ENCODE results near the gene ANKRD26.
"Not testable (repeated sequence)": the region's sequence is repeated elsewhere in the genome, so short reads cannot be mapped to it uniquely, and the experiment has no call there.

ANKRD26 gene

GRCh38 chr10:27065084-27065483 is 35.2 kb downstream of the ANKRD26 start:
- DNase-seq (ENCODE audit: extremely low read depth, low read depth): no peak
- TF ChIP-seq, protein P1, sequence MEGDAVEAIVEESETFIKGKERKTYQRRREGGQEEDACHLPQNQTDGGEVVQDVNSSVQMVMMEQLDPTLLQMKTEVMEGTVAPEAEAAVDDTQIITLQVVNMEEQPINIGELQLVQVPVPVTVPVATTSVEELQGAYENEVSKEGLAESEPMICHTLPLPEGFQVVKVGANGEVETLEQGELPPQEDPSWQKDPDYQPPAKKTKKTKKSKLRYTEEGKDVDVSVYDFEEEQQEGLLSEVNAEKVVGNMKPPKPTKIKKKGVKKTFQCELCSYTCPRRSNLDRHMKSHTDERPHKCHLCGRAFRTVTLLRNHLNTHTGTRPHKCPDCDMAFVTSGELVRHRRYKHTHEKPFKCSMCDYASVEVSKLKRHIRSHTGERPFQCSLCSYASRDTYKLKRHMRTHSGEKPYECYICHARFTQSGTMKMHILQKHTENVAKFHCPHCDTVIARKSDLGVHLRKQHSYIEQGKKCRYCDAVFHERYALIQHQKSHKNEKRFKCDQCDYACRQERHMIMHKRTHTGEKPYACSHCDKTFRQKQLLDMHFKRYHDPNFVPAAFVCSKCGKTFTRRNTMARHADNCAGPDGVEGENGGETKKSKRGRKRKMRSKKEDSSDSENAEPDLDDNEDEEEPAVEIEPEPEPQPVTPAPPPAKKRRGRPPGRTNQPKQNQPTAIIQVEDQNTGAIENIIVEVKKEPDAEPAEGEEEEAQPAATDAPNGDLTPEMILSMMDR (IDR thresholded peaks at IDR 0.05; ENCODE audit: low read depth, low read length): no peak

- DNase-seq (ENCODE audit: extremely low read depth, low read depth): no peak
- TF ChIP-seq, protein P1 (IDR thresholded peaks at IDR 0.05; ENCODE audit: low read depth, low read length): no peak
Observed at GRCh38 chr10:27052656-27053055, 47.6 kb downstream of the ANKRD26 start.

GRCh38 chr10:27045247-27045646 is 55.0 kb downstream of the ANKRD26 start:
- DNase-seq (ENCODE audit: extremely low read depth, low read depth): not testable (repeated sequence)

GRCh38 chr10:27041196-27041595 is 59.1 kb downstream of the ANKRD26 start:
- no peak for DNase-seq (ENCODE audit: extremely low read depth, low read depth)
- TF ChIP-seq, protein P1 (IDR thresholded peaks at IDR 0.05; ENCODE audit: low read depth, low read length): no peak

DNA sequence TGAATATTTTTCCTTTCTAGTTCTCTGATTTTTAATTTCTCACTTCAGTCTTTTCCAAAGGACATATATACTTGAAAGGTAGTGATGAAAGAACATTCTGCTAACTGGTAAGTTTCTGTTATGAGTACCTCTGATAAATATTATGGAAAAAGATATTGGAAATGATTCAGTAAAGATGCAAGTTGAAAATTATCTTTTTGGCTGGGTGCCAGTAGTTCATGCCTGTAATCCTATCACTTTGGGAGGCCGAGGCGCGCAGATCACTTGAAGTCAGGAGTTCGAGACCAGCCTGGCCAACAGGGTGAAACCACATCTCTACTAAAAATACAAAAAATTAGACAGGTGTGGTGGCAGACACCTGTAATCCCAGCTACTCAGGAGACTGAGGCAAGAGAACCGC is 62.1 kb downstream of the ANKRD26 start:
- DNase-seq (ENCODE audit: extremely low read depth, low read depth): no peak
- TF ChIP-seq, protein P1 (IDR thresholded peaks at IDR 0.05; ENCODE audit: low read depth, low read length): no peak

GRCh38 chr10:27035163-27035562 is 65.1 kb downstream of the ANKRD26 start:
- no peak for DNase-seq (ENCODE audit: extremely low read depth, low read depth)
- TF ChIP-seq, protein P1 (IDR thresholded peaks at IDR 0.05; ENCODE audit: low read depth, low read length): no peak

DNA sequence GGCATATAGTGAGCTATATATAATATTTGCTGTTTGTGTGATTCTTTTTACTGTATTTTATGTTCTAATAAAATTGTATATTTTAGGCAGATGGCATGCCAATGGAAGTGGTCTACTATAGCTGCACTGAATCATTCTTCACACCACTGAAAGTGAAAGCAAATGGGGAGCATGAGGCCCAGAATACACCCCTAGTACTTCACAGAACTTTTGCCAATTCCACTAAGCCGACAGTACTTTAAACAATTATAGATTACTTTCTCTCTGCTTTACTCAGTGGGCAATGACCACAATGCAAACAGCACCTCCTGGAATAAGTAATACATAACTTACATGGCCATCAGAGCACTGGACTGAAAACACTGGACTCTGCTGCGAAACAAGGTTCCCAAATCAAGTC is 70.2 kb downstream of the ANKRD26 start:
- TF ChIP-seq, protein P1 (IDR thresholded peaks at IDR 0.05; ENCODE audit: low read depth, low read length): no peak
- no peak for DNase-seq (ENCODE audit: extremely low read depth, low read depth)

DNA sequence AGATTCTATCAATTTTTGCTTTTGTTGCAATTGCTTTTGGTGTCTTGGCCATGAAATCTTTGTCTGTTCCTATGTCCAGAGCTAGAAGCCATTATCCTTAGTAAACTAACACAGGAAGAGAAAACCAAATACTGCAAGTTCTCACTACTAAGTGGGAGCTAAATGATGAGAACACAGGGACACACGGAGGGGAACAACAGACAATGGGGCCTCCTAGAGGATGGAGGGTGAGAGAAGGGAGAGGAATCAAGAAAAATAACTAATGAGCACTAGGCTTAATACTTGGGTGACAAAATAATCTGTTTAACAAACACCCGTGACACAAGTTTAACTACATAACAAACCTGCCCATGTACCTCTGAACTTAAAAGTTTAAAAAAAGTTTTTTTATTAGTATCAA is 78.2 kb downstream of the ANKRD26 start:
- DNase-seq (ENCODE audit: extremely low read depth, low read depth): no peak
- TF ChIP-seq, protein P1 (IDR thresholded peaks at IDR 0.05; ENCODE audit: low read depth, low read length): no peak
